ENCODE measurements around the gene TMC4.

GRCh38 chr19:54137699-54138488 lies 35.1 kb downstream of the TMC4 start, which contains the start of gene CNOT3:
- TF ChIP-seq POLR2A (IDR thresholded peaks at IDR 0.05) (peak; percentile 68 to 85), CTCF (IDR thresholded peaks at IDR 0.05) (no peak)

Measured in Peyer's patch (tissue), 4 donors.